GM18873 (cell line): Measurements from ENCODE around the gene CACNA1I.

Experiments
- ATAC-seq: cut with Tn5 transposase; IDR thresholded peaks from one replicate; pipeline ENCODE4 v1.9.1; 2021; ENCODE audit warnings: mild to moderate bottlenecking, moderate library complexity, moderate number of reproducible peaks; ENCODE audit not compliant: unreplicated experiment, low FRiP score

Gene CACNA1I

DNA sequence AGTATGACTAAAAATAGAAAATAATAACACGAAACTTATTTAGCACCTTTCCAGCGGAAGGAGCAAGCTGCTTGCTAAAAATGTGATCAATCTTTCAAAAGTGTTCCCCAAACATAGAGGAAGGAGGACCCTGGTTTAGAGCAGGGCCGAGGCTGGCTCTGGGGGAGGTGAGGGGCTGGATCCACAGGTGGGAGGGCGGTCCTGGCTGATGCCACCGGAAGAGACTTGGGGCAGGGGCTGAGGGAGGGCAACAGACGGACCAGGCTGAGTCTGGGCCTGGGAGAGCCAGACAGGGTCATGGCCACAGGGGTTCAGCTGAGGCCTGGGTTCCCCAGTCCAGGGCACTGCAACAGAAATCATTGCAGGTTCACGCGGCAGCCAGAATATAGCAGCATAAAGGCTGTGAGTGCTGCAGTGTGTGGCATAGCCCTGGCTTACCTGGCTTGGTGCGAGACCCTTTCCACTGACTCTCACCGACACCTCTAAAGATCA is 143.3 kb downstream of the CACNA1I start:
- ATAC-seq: no peak

- no peak for ATAC-seq
Measured at GRCh38 chr22:39714321-39714720, 143.8 kb downstream of the CACNA1I start.

GRCh38 chr22:39715778-39716495 is 145.4 kb downstream of the CACNA1I start:
- ATAC-seq: no peak

- ATAC-seq: no peak
Measured at GRCh38 chr22:39716534-39716933, 146.0 kb downstream of the CACNA1I start.

DNA sequence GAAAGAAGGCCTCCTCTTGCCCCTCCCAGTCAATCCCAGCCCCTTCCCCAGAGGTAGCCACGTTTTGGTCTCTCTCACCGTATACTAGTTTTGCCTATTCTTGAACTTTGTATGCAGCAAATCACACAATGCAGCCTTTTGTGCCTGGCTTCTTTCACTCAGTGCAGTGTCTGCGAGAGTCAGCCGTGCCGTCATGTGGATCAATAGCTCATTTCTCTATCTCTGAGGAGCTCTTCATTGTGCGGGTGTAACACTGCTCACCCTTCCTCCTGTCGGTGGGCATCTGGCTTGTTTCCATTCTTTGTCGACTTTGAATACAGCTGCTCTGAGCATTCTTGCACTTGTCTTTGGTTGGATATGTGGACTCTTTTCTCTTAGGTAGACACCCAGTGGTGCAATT is 146.5 kb downstream of the CACNA1I start:
- ATAC-seq: no peak

DNA sequence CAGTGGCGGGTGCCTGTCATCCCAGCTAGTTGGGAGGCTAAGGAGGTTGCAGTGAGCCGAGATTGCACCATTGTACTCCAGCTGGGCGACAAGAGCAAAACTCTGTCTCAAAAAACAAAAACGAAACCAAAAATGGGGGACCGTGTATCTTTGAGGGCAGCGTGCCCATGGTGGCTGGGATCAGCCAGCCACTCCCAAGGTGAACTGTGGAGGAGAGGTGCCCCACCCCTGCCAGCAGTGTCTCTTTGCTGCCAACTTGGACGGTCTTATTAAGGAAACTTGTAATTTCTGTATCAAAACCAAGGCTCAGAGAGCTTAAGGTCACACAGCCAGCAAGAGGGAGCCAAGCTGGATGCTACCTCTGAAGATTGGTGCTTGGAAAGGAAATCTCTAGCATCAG is 147.7 kb downstream of the CACNA1I start:
- no peak for ATAC-seq

GRCh38 chr22:39718921-39719475 is 148.4 kb downstream of the CACNA1I start:
- no peak for ATAC-seq

- ATAC-seq: no peak
Measured at GRCh38 chr22:39719559-39720450, 149.3 kb downstream of the CACNA1I start.

- ATAC-seq: no peak
Measured at GRCh38 chr22:39721206-39722031, 150.9 kb downstream of the CACNA1I start.

- ATAC-seq: no peak
Measured at GRCh38 chr22:39722032-39722325, 151.4 kb downstream of the CACNA1I start.

DNA sequence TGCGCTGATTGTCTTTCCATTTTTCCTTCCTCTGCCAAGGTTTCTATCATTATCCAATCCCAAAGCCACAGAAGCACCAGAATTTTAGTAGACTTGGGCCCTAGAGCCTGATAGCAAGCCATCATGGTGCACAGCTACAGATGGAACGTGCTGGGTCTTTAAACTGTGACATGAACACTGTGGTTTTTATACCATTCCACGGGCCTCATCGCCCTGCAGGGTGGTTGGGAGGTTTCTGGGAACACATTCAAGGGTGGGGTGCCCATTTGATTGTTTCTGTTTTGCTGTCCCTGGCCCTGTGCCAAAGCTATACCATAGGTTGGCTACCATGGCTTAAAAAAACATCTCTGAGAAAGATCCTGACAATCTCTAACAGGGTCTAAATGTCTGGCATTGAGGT is 151.9 kb downstream of the CACNA1I start:
- ATAC-seq: no peak

DNA sequence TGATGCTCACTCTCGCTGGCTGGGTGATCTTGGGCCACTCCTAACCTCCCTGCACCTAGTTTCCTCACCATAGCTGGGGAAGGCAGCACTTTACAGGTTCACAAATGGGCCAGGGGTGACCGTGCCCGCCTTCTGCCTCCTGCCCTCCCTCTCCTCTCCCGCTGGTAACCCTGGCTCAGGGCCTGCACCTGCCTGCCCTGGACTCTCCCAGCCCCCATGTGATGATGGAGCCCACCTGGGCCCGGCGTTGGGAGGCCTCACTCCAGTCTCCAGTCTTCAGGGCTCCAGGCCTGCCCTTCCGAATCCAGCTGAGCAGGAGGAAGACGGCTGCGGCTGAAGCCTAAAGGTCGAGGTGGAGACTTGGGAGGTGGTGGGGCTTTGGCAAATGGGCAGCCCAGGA is 152.9 kb downstream of the CACNA1I start:
- no peak for ATAC-seq

DNA sequence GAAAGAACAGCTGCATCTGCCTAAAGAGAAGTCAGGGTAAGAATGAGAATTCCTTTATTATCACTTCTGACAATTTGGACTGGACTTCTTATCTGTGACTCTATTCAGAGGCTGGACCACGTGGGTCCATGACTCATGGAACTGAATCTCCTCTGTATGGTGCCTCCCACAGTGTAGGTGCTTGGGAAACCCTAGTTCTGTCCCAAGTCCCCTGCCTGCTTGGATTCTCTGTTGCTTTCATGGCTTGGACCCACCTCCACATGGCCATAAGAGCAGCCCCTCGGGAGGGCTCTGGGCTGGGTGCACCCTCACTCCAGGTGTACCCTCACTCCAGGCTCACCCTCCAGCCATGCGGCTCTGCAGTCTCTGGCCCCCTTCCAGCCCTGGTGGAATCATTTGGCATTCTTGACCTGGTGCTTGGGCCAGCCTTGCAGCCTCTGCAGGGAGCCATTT is 153.4 kb downstream of the CACNA1I start:
- no peak for ATAC-seq

DNA sequence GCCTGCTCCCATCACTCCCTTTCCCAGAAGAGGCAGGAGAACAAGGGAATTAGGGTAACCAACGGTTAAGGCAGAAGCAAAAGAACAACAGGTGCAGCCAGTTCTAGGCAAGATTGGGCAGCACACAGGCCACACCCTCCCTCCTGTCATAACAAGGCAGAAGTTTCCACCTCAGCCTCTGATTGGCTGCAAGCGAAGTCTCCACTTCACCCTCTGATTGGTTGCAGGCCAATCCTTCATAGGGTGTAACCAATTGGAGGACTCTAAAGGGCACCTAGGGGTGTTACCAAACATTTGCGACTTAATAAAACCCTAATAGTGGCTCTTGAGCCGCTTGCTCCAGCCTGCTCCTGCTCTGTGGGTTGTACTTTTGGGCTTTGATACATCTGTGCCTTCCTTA is 153.8 kb downstream of the CACNA1I start:
- no peak for ATAC-seq

DNA sequence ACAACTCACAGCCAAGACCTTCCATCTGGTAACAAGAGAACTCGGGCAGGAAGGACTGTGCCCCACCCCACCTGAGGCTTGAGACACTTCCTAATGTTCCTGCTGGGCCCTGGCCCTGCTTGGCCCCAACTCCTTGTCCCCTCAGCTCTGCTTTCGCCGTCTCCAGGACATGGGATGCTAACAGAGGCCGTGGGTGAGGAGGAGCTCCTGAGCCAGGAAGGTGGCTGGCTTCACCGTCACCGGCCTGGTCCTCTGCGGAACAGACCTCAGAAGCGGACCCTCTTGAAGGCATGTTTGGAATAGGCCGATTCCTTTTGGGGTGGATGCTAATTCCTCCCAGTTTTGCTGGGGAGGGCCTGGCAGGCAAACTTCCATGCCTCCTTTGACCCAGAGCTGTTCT is 154.3 kb downstream of the CACNA1I start:
- no peak for ATAC-seq

GRCh38 chr22:39725351-39726035 is 154.9 kb downstream of the CACNA1I start:
- ATAC-seq: no peak

GRCh38 chr22:39727541-39727940 is 157.0 kb downstream of the CACNA1I start:
- ATAC-seq: no peak

- ATAC-seq: no peak
Measured at GRCh38 chr22:39728236-39728860, 157.8 kb downstream of the CACNA1I start.

GRCh38 chr22:39729141-39729934 is 158.8 kb downstream of the CACNA1I start:
- no peak for ATAC-seq
